ENCODE results near the gene CCDC192.

DNA sequence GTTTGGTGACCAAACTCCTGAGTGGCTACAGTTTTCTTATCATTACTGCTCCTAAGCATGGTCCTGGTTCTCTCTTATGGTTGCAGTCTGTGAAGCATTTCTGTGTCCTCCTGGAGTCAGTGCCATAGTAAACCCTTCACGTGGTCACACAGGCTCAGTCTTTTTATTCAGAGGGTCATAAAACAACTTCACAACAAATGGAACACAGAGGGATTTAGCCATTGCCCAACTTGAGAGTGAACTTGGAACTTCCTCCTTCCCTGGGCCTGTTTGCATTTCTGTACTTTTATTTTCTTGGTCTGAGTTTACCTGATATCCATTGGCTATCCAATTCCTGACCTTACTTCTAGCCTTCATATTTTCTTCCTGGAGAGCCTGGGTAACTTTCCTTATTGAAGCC lies 144.9 kb downstream of the CCDC192 start:
- TF ChIP-seq, protein P1, sequence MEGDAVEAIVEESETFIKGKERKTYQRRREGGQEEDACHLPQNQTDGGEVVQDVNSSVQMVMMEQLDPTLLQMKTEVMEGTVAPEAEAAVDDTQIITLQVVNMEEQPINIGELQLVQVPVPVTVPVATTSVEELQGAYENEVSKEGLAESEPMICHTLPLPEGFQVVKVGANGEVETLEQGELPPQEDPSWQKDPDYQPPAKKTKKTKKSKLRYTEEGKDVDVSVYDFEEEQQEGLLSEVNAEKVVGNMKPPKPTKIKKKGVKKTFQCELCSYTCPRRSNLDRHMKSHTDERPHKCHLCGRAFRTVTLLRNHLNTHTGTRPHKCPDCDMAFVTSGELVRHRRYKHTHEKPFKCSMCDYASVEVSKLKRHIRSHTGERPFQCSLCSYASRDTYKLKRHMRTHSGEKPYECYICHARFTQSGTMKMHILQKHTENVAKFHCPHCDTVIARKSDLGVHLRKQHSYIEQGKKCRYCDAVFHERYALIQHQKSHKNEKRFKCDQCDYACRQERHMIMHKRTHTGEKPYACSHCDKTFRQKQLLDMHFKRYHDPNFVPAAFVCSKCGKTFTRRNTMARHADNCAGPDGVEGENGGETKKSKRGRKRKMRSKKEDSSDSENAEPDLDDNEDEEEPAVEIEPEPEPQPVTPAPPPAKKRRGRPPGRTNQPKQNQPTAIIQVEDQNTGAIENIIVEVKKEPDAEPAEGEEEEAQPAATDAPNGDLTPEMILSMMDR (conservative IDR thresholded peaks at IDR 0.05; ENCODE audit: low read depth, low read length), result no peak
- no peak for TF ChIP-seq EZH2 (IDR thresholded peaks at IDR 0.05; ENCODE audit: borderline replicate concordance, low read depth, low read length, poor library complexity, severe bottlenecking)
